Smooth muscle cell (in vitro differentiated cells): ENCODE data around the gene HEPACAM2. TPM values are rescaled to one million over a fixed set of nuclear protein-coding genes. Genes with fewer than 3 reads are reported as not detected.

Experiments
- DNase-seq: peaks from one replicate; lab custom pipeline; 2025; ENCODE audit not compliant: unreplicated experiment; lab: John Stamatoyannopoulos, UW
- H2AFZ ChIP-seq: fragments of 200-600 bp; sonication (generic); 2 replicates; pipeline ENCODE4 v1.6.0; 2016; ENCODE audit warnings: antibody characterized with exemption, low read depth, mild to moderate bottlenecking
- H3F3A ChIP-seq: fragments of 200-600 bp; sonication (generic); 2 replicates; pipeline ENCODE4 v1.6.0; 2017; ENCODE audit warnings: antibody characterized with exemption, low read depth
- H3K27ac ChIP-seq: fragments of 200-600 bp; sonication (generic); 2 replicates; pipeline ENCODE4 v1.5.1; 2016; ENCODE audit warnings: low read depth, mild to moderate bottlenecking
- H3K27me3 ChIP-seq: fragments of 200-600 bp; sonication (generic); 2 replicates; pipeline ENCODE4 v1.6.1; 2016; ENCODE audit warnings: low read depth, mild to moderate bottlenecking
- H3K36me3 ChIP-seq: fragments of 200-600 bp; sonication (generic); 2 replicates; pipeline ENCODE4 v1.5.1; 2016; ENCODE audit warnings: low read depth
- H3K4me1 ChIP-seq: fragments of 200-600 bp; sonication (generic); 2 replicates; pipeline ENCODE4 v1.5.1; 2016; ENCODE audit warnings: low read depth
- H3K4me2 ChIP-seq: fragments of 200-600 bp; sonication (generic); 2 replicates; pipeline ENCODE4 v1.6.0; 2016; ENCODE audit warnings: mild to moderate bottlenecking
- H3K4me3 ChIP-seq: fragments of 200-600 bp; sonication (generic); 2 replicates; pipeline ENCODE4 v1.5.1; 2016; ENCODE audit warnings: mild to moderate bottlenecking
- H3K79me2 ChIP-seq: fragments of 200-600 bp; sonication (generic); 2 replicates; pipeline ENCODE4 v1.6.0; 2016; ENCODE audit warnings: low read depth, mild to moderate bottlenecking
- H3K9ac ChIP-seq: fragments of 200-600 bp; sonication (generic); 2 replicates; pipeline ENCODE4 v1.6.0; 2016; ENCODE audit warnings: low read depth
- H3K9me3 ChIP-seq: fragments of 200-600 bp; sonication (generic); replicated peaks from 2 replicates; pipeline ENCODE4 v1.5.1; 2016; ENCODE audit warnings: low read depth
- H4K20me1 ChIP-seq: fragments of 200-600 bp; sonication (generic); 2 replicates; pipeline ENCODE4 v1.6.0; 2016; ENCODE audit warnings: low read depth
- WGBS: methylation state at CpG from one replicate; pipeline ENCODE4 v1.1.7; 2016; ENCODE audit warnings: low lambda C conversion rate; 5-methylcytosine and 5-hydroxymethylcytosine counted together
- polyA plus RNA-seq: library from polyadenylated mRNA; unstranded; fragments of >200 nt; fragmentation: Nextera tagmentation; extraction: Ambion mirVana; gene quantifications from 2 replicates; pipeline ENCODE4 v1.2.1, GENCODE V29; 2016
- total RNA-seq: library from RNA; depleted of rRNA; stranded (reverse); fragments of >200 nt; gene quantifications from 2 replicates; pipeline ENCODE4 v1.2.3, GENCODE V29; 2014
- TF ChIP-seq, protein P1 (sequence below): fragments of 200-600 bp; sonication (generic); IDR thresholded peaks from 2 replicates; pipeline ENCODE4 v1.5.1; 2017; ENCODE audit warnings: borderline replicate concordance, mild to moderate bottlenecking, antibody characterized with exemption; ENCODE audit not compliant: insufficient read depth, poor library complexity, severe bottlenecking

The HEPACAM2 gene
- total and polyA plus RNA-seq, 2 experiments from 2014 or later = not detected

DNA sequence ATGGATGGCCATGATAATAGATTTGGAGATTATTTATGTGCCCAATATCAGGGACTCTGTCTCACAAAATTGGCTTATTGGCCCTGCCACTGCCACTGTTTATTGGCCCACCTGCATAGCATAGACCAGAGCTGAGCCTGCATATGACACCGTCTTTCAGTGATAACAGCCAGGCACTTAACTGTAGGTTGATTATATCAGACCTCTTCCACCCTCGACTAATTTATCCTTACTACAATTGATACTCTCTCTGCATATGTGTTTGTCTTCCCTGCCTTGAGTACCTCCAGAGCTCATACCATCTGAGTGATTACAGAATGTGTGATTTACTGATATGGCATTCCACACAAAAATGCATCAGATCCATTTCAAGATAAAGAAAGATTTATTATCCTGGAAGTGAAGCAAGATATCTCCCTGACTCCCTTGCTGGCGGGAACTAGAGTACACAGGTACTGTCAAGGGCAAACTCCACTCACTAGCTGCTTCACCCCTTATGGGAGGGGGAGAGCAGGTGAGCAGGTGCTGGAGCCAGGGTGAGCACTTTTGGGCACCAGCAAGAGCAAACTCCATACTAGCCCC lies 65.0 kb downstream of the HEPACAM2 start:
- no peaks in the 10 kb centered on the region for H3K4me1 ChIP-seq
- no peak overlapping the region for H2AFZ ChIP-seq
- H3K79me2 ChIP-seq = no peaks in the 10 kb centered on the region
- H3K27ac ChIP-seq = no peak overlapping the region
- TF ChIP-seq, protein P1, sequence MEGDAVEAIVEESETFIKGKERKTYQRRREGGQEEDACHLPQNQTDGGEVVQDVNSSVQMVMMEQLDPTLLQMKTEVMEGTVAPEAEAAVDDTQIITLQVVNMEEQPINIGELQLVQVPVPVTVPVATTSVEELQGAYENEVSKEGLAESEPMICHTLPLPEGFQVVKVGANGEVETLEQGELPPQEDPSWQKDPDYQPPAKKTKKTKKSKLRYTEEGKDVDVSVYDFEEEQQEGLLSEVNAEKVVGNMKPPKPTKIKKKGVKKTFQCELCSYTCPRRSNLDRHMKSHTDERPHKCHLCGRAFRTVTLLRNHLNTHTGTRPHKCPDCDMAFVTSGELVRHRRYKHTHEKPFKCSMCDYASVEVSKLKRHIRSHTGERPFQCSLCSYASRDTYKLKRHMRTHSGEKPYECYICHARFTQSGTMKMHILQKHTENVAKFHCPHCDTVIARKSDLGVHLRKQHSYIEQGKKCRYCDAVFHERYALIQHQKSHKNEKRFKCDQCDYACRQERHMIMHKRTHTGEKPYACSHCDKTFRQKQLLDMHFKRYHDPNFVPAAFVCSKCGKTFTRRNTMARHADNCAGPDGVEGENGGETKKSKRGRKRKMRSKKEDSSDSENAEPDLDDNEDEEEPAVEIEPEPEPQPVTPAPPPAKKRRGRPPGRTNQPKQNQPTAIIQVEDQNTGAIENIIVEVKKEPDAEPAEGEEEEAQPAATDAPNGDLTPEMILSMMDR = no peak
- no peak overlapping the region for H3K9ac ChIP-seq
- 74% methylated on average over 3 of the region's 3 CpGs for WGBS
- H3K4me2 ChIP-seq = no peak overlapping the region
- no peak for DNase-seq
- no peaks in the 10 kb centered on the region for H3K9me3 ChIP-seq
- no peaks in the 10 kb centered on the region for H4K20me1 ChIP-seq
- no peaks in the 10 kb centered on the region for H3K27me3 ChIP-seq
- no peak overlapping the region for H3K4me3 ChIP-seq
- H3K36me3 ChIP-seq = no peaks in the 10 kb centered on the region
- H3F3A ChIP-seq = no peaks in the 10 kb centered on the region

- WGBS = 77% methylated on average over 1 of the region's 1 CpG
- H3K4me3 ChIP-seq = no peak overlapping the region
- no peaks in the 10 kb centered on the region for H3K9me3 ChIP-seq
- TF ChIP-seq, protein P1 = no peak
- no peaks in the 10 kb centered on the region for H3F3A ChIP-seq
- H2AFZ ChIP-seq = no peak overlapping the region
- DNase-seq = no peak
- H3K36me3 ChIP-seq = no peaks in the 10 kb centered on the region
- H3K4me1 ChIP-seq = no peaks in the 10 kb centered on the region
- no peaks in the 10 kb centered on the region for H3K79me2 ChIP-seq
- no peaks in the 10 kb centered on the region for H4K20me1 ChIP-seq
- no peak overlapping the region for H3K9ac ChIP-seq
- peak overlapping the region; percentile 12 for H3K27ac ChIP-seq
- H3K4me2 ChIP-seq = no peak overlapping the region
- no peaks in the 10 kb centered on the region for H3K27me3 ChIP-seq
Observed at GRCh38 chr7:93160410-93160809, 65.9 kb downstream of the HEPACAM2 start.

- 43% methylated on average over 3 of the region's 3 CpGs for WGBS
- TF ChIP-seq, protein P1 = no peak
Observed at GRCh38 chr7:93159490-93159889, 66.8 kb downstream of the HEPACAM2 start.

DNA sequence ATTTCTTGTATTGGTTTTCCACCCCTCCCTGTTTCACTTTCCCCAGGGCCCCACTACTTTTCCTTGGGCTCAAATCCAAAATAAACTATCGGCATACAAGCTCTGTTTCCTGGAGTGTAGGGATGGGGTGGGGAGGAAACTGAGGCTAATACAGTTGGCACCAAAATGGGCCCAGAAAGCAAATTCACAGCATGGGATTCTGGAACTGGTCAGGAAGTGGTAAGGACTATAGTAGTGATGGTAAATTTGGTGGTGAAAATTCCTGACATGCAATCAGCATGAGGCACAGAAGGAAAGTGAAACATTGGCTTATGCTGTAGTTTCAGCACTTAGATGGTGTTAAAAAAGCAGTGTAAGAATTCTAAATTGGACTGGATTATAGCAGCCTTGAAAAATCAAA lies 69.4 kb downstream of the HEPACAM2 start:
- H3K27ac ChIP-seq = no peak overlapping the region
- TF ChIP-seq, protein P1 = no peak
- no peaks in the 10 kb centered on the region for H4K20me1 ChIP-seq
- H3K36me3 ChIP-seq = no peaks in the 10 kb centered on the region
- no peaks in the 10 kb centered on the region for H3K27me3 ChIP-seq
- 82% methylated on average over 1 of the region's 1 CpG for WGBS
- no peaks in the 10 kb centered on the region for H3K9me3 ChIP-seq
- H3K9ac ChIP-seq = no peak overlapping the region
- H3K4me3 ChIP-seq = no peak overlapping the region
- no peaks in the 10 kb centered on the region for H3F3A ChIP-seq
- no peaks in the 10 kb centered on the region for H3K4me1 ChIP-seq
- H3K4me2 ChIP-seq = no peak overlapping the region
- no peaks in the 10 kb centered on the region for H3K79me2 ChIP-seq
- no peak overlapping the region for H2AFZ ChIP-seq
- no peak for DNase-seq

More at GRCh38 chr7:93159490-93159889, 66.8 kb downstream of the HEPACAM2 start:
- no peaks in the 10 kb centered on the region for H3K9me3 ChIP-seq
- H2AFZ ChIP-seq = no peak overlapping the region
- H3K4me1 ChIP-seq = no peaks in the 10 kb centered on the region
- peak overlapping the region; percentile 12 for H3K27ac ChIP-seq
- H4K20me1 ChIP-seq = no peaks in the 10 kb centered on the region
- no peak for DNase-seq
- no peaks in the 10 kb centered on the region for H3K27me3 ChIP-seq
- H3K36me3 ChIP-seq = no peaks in the 10 kb centered on the region
- H3K4me2 ChIP-seq = no peak overlapping the region
- H3K79me2 ChIP-seq = no peaks in the 10 kb centered on the region
- H3K4me3 ChIP-seq = no peak overlapping the region
- no peak overlapping the region for H3K9ac ChIP-seq
- H3F3A ChIP-seq = no peaks in the 10 kb centered on the region
